ENCODE measurements around the gene TBC1D3B. TPM values are rescaled to one million over a fixed set of nuclear protein-coding genes. Genes with fewer than 3 reads are reported as not detected.

The TBC1D3B gene
- total RNA-seq, 2 donors from 2014 or later = not detected

DNA sequence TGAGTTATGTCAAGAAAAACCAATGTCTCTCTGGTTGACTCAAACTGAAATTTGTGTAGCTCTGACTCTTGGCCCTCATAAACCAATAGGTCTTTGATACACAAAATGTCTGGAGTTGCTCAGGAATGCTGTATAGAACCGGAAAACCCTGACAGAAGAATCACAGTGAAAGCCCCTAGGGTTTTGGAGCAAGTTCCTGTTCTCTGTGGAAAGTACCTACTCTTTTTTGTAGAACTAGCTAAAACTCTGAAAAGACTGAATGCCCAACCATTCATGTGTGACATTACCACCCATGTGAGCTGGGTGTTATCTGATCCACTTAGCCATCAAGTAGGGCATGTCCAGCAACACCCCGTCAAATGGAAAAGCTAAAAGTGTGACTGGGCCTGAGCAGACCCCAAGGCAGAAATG is 44.0 kb downstream of the TBC1D3B start:
- H3K27me3 ChIP-seq = no peaks in the 10 kb centered on the region
- H3K4me3 ChIP-seq = no peak overlapping the region
- H3K4me1 ChIP-seq = no peaks in the 10 kb centered on the region
- no peak overlapping the region for H3K27ac ChIP-seq
- no peaks in the 10 kb centered on the region for H3K36me3 ChIP-seq
- DNase-seq (ENCODE audit: low spot score) = no peak
- TF ChIP-seq, protein P1, sequence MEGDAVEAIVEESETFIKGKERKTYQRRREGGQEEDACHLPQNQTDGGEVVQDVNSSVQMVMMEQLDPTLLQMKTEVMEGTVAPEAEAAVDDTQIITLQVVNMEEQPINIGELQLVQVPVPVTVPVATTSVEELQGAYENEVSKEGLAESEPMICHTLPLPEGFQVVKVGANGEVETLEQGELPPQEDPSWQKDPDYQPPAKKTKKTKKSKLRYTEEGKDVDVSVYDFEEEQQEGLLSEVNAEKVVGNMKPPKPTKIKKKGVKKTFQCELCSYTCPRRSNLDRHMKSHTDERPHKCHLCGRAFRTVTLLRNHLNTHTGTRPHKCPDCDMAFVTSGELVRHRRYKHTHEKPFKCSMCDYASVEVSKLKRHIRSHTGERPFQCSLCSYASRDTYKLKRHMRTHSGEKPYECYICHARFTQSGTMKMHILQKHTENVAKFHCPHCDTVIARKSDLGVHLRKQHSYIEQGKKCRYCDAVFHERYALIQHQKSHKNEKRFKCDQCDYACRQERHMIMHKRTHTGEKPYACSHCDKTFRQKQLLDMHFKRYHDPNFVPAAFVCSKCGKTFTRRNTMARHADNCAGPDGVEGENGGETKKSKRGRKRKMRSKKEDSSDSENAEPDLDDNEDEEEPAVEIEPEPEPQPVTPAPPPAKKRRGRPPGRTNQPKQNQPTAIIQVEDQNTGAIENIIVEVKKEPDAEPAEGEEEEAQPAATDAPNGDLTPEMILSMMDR (IDR thresholded peaks at IDR 0.05) = no peak
- no peaks in the 10 kb centered on the region for H3K9me3 ChIP-seq

DNA sequence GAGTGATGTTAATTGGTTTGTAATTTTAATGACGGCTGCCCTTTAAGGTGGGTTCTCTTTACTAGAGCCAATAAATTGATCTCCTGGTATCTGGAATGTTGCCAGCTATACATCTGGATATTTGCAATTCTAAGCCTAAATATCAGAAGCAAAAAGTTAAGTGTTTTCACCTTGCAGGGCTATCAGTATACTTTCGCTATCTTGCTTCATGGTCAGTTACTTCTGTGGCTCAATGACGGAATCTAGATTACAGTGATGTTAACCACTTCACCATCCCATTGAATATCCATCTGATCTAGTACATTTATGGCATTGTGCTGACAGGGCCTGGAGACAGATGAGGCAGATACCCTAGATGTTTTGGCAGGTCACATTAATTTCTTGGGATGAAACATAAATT is 44.5 kb downstream of the TBC1D3B start:
- no peak overlapping the region for H3K4me3 ChIP-seq
- no peaks in the 10 kb centered on the region for H3K27me3 ChIP-seq
- H3K36me3 ChIP-seq = no peaks in the 10 kb centered on the region
- H3K9me3 ChIP-seq = no peaks in the 10 kb centered on the region
- DNase-seq (ENCODE audit: low spot score) = no peak
- H3K4me1 ChIP-seq = no peaks in the 10 kb centered on the region
- TF ChIP-seq, protein P1 (IDR thresholded peaks at IDR 0.05) = no peak
- H3K27ac ChIP-seq = no peak overlapping the region

DNA sequence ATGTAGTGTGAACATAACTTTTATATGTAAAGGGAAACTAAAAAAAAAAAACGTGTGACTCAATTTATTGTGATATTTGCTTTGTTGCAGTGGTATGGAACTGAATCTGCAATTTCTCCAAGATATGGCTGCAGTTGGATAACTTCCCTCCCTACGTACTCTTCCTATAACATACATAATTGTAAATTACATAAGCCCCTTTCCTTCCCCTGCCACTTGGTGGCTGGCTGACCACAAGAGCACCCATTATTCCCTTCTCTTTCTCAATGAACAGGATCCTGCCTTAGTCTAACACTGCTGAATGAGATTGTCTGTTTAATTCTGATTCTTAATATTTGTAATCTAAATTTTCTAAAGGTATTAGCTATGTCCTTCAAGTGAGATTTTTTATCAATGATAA is 45.0 kb downstream of the TBC1D3B start:
- no peaks in the 10 kb centered on the region for H3K4me1 ChIP-seq
- H3K36me3 ChIP-seq = no peaks in the 10 kb centered on the region
- peaks cover 0 to 3% of the 10 kb centered on the region in 2 donors for H3K9me3 ChIP-seq
- no peak overlapping the region for H3K4me3 ChIP-seq
- TF ChIP-seq, protein P1 (IDR thresholded peaks at IDR 0.05) = no peak
- no peaks in the 10 kb centered on the region for H3K27me3 ChIP-seq
- H3K27ac ChIP-seq = no peak overlapping the region
- no peak for DNase-seq (ENCODE audit: low spot score)

DNA sequence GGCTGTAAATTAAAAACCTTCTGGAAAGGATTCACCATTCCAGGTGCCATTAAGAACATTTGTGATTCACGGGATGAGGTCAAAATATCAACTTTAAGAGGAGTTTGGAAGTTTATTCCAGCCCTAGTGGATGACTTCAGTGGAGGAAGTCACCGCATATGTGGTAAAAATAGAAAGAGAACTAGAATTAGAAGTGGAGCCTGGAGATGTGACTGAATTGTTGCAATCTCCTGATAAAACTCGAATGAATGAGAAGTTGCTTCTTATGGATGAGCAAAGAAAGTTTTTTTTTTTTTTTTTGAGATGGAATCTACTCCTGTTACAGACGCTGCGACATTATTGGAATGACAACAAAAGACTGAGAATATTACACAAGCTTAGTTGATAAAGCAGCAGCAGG is 46.1 kb downstream of the TBC1D3B start:
- no peaks in the 10 kb centered on the region for H3K27me3 ChIP-seq
- no peak for DNase-seq (ENCODE audit: low spot score)
- TF ChIP-seq, protein P1 (IDR thresholded peaks at IDR 0.05) = no peak

DNA sequence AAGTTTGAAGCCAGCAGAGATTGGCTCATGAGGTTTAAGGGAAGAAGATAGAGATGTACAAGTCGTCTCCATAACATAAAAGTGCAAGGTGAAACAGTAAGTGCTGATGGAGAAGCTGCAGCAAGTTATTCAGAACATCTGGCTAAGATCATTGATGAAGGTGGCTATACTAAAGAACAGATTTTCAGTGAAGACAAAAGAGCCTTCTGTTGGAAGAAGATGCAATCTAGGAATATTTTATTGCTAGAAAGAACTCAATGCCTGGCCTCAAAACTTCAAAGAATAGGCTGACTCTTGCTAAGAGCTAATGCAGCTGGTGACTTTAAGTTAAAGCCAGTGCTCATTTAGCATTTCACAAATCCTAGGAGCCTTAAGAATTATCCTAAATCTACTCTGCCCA is 46.8 kb downstream of the TBC1D3B start:
- Histone ChIP-seq H3K4me3 (no peak overlapping the region), H3K27ac (no peak overlapping the region), H3K36me3 (no peaks in the 10 kb centered on the region), H3K27me3 (no peaks in the 10 kb centered on the region), H3K4me1 (no peaks in the 10 kb centered on the region), H3K9me3 (peaks cover 0 to 21% of the 10 kb centered on the region in 2 donors)
- DNase-seq (ENCODE audit: low spot score) = no peak
- TF ChIP-seq, protein P1 (IDR thresholded peaks at IDR 0.05) = no peak

More for the DNA sequence above, 46.1 kb downstream of the TBC1D3B start:
- H3K9me3 ChIP-seq = peaks cover 0 to 14% of the 10 kb centered on the region in 2 donors
- no peak overlapping the region for H3K27ac ChIP-seq
- H3K36me3 ChIP-seq = no peaks in the 10 kb centered on the region
- H3K4me3 ChIP-seq = no peak overlapping the region
- H3K4me1 ChIP-seq = no peaks in the 10 kb centered on the region

DNA sequence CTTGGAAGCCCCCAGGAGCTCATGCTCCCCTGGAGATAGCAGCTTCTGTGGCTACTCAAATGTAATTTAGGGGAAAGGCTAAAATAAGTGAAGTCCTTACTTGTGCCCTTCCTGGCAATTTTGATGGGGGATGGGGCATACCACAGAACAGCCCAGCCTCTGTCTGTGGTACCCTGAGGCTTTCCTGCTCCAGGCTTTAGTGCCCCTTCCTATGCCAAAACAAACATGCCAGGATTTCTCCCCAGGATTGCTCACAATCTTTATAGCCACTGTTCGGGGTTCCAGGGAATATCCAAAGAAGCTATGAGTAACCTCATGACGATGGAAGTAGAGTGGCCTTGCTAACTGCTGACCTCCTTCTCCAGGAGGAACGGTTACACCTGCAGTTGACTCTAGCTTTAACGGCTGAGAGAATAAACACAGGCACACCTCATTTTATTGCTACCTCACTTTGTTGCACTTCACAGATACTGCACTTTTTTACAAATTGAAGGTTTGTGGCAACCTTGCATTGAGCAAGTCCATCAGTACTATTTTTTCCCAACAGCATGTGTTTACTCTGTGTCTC is 47.9 kb downstream of the TBC1D3B start:
- Histone ChIP-seq H3K4me1 (no peaks in the 10 kb centered on the region), H3K27me3 (no peaks in the 10 kb centered on the region), H3K27ac (no peak overlapping the region), H3K4me3 (no peak overlapping the region), H3K36me3 (no peaks in the 10 kb centered on the region), H3K9me3 (peaks cover 0 to 21% of the 10 kb centered on the region in 2 donors)
- TF ChIP-seq, protein P1 (IDR thresholded peaks at IDR 0.05) = no peak
- DNase-seq (ENCODE audit: low spot score) = no peak

All from right atrium auricular region (tissue), 2 donors.